ENCODE data around the gene SLC31A1. TPM values are rescaled to one million over a fixed set of nuclear protein-coding genes. Genes with fewer than 3 reads are reported as not detected.
A peak's percentile ranks its signal among the peaks of the same experiment; 100 is the strongest.
"Not testable (repeated sequence)": the region's sequence is repeated elsewhere in the genome, so short reads cannot be mapped to it uniquely, and the experiment has no call there.

Gene SLC31A1
- polyA plus RNA-seq, 3 donors: 6.4 to 13.7 (median 8.0) TPM

DNA sequence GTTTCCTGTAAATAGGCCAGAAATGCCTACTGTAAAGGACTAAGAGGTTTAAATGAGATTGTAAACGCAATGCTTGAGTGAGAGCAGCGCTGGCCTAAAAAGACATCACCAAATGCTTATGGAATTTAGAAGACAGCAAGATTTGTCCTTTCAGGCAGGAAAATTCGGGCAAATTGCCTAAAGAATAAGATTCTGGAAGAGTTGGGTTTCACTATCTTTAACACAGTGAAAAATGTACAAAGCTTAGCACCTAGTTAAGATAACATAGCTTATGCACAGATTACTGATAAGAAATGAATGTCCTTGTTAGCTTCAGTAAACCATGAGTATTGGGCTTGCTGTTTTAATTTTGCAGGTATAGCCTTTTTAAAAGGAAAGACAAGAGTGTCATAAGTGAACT, 4.9 kb upstream of the SLC31A1 start:
- no peak overlapping the region for H3K27ac ChIP-seq (ENCODE audit: low read depth, low read length)
- WGBS, 3 donors: 68 to 88% (median 87%) methylated on average over 3 of the region's 3 CpGs

DNA sequence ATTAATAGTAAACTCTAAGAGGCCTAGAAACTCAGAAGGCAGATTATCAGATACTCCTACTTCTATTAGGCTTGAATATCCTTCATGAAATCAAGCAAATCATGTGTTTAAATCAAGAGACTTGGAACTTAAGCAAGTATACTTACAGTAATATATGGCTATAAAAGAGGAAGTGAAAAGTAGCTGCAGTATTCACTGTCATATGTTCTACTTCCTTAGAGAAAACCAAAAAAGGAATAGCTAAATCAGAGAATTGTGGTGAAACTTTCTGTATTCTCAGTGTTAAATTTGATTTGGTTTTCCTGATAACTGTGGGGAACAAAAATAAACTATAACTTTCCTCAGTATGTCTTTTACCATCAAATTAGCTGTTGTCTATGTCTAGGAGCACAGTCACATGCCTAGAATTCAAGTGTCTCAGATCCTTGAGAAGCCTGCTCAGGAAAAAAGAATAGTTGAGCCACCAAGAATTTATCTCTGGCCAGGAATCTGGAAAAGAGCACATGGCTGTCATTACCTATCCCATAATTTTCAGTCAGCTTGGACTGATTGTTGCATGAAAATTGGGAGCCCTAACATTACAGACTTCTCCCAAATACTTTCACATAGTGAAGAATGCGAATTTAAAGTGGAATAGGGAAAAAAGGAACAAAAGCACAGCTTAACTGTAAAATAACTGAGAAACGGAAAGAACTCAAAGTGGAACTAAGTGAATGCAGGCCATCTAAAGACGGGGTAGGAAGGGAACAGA, 2.0 kb upstream of the SLC31A1 start:
- WGBS, 3 donors: 52 to 74% (median 57%) methylated on average over 3 of the region's 3 CpGs
- H3K27ac ChIP-seq (ENCODE audit: low read depth, low read length): no peak overlapping the region

DNA sequence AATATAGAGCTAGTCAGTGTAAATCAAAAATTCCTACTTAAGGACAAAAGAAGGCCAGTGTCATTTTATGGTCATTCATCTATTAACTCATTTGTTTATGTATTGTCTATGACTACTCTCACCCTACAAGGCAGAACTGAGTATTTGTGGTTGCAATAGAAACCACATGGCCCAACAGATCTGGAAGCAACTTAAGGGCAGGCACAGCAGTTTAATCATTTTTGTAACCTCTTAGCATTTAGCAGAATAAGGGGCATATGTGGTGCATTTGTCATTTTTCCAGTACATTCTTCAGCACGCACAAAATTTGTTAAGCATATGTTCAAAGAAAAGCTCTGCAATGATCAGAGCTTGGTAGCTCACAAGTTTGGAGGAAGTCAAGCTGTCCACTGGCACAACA, 1.4 kb upstream of the SLC31A1 start:
- H3K27ac ChIP-seq (ENCODE audit: low read depth, low read length): no peak overlapping the region
- WGBS, 3 donors: 30 to 54% (median 42%) methylated on average over 1 of the region's 1 CpG

DNA sequence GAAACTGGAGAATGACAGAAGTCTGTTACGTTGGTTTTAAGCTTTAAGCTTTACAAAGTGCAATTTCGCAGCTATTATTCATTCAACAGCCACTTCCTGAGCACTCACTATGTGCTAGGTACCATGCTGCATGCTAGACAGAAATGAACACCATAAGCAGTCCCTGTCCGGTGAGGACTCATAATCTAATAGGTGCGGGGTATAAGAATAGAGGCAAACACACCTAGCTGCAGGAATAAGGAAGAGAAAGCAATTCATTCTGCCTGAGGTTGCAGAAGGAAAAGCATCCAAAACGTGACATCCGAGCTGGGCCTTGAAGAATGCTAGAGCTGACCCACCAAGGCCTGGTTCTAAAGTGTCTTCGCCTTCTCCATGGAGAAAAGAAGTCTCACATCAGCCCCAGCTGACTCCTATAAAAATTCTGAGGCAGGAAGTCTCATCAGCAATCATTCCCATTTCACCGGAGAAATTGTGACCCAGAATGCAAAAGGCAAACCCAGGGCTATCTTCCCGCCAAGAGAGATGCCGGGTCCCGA, 809 bp upstream of the SLC31A1 start:
- WGBS, 3 donors: 5 to 10% (median 5%) methylated on average over 11 of the region's 11 CpGs

DNA sequence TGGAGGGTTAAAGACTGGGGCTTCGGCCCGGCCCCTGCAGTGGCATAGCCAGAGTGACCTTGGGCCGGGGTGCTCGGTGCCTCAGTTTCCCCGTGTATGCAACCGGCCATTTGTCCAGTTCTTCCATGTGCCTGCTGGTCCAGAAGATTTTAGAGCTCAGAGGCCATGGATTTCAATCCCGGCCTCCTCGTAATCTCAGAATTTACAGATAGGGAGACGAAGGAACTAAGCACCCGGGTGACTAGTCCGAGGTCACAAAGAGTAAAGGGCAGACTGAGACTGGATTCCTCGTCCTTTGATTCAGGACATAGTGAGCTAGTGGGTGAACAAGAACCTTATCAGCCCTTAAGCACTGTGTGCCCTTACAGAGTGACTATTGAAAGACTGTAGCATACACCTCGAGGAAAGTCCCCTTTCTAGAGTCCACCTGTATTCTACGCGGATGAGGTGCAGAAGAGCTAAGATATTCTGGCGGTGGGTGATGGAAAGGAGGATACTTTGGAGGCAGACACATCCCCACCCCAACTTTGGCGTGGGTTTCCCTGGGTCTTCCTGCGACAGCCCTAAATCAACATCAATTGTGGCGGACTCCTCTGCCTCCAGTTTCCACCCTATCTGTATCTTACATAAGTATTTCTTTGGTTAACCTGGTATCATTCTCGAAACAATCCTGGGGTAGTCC, 597 bp downstream of the SLC31A1 start:
- no peak overlapping the region for H3K27ac ChIP-seq (ENCODE audit: low read depth, low read length)
- 4 to 17% (median 13%) methylated on average over 20 of the region's 20 CpGs for WGBS, 3 donors

More for the DNA sequence above, 809 bp upstream of the SLC31A1 start:
- H3K27ac ChIP-seq (ENCODE audit: low read depth, low read length): peak overlapping the region; percentile 78

DNA sequence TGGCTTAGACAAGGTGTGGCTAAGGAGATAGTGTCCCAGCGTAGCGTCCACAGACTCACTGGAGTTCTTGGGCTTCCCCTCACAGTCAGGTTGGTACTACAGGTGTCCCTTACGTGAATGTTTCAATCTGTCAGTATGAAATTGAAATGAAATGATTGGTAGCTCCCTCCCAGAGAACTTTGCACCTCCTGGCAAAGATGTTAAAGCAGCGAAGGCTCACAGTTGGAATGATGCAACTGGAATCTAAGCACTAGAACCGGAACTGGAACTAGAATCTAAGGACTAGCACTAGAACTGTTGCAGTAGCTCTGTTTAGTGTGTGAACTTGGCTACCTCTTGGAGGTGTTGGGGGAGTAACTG, 1.1 kb downstream of the SLC31A1 start:
- WGBS, 3 donors: 17 to 67% (median 47%) methylated on average over 5 of the region's 5 CpGs
- H3K27ac ChIP-seq (ENCODE audit: low read depth, low read length): no peak overlapping the region

DNA sequence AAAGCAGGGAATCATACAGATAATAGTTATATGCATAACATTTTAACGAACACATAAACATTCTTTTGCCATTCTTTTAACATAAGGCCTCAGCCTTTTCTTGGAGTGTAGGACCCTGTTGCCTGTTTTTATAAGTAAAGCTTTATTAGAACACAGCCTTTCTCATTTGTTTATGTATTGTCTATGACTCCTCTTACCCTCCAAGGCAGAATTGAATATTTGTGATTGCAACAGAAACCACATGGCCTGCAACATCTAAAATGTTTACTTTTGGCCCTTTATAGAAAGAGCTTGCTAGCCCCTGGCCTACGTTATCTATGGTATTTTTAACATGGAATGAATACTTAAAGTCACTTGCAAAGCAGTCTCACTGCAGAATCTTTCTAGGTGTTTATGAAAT, 2.6 kb downstream of the SLC31A1 start:
- WGBS, 3 donors: 88 to 97% (median 93%) methylated on average over 2 of the region's 2 CpGs
- H3K27ac ChIP-seq (ENCODE audit: low read depth, low read length): no peak overlapping the region

DNA sequence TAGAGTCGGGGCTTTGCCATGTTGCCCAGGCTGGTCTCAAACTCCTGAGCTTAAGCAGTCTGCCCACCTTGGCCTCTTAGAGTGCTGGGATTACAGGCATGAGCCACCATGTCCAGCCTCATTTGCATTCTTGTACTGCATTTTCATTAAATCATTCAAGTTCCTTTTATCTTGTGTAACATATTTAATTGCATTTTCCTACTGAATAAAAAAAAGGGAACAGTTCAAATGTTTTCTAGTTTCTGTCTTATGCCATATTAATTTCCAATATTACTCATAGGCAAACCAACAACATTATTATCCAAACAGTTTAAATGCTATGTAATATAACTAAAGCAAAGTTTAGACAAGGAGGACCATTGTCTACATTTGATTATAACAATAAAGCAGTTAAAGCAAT, 6.1 kb downstream of the SLC31A1 start:
- no peak overlapping the region for H3K27ac ChIP-seq (ENCODE audit: low read depth, low read length)
- WGBS, 3 donors: 0 to 85% (median 48%) methylated on average over 1 of the region's 1 CpG

DNA sequence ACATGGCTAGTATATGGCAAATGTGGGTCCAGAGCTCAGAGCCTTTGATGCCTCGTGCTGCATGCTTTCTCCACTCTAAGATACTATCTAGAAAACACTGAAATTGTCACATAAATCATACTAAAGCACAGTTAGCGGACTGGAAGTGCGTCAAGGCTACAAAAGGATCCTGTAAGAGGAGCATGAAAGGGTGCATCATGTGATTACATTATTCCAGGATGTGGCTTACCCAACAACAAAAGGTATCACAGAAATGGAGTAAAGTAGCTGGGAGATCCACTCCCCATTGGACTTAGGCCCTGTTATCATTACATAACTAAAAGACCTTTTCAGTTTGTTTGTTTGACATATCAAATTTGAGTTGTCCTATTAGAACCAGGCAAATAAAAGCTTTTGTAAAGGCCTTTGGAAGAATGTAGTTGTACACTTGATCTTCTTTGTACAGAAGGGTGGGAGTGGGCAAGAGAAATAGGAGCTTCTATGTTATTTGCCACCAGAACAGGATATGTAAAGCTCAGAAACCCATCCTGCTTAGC, 6.9 kb downstream of the SLC31A1 start:
- 60 to 71% (median 68%) methylated on average over 3 of the region's 3 CpGs for WGBS, 3 donors
- no peak overlapping the region for H3K27ac ChIP-seq (ENCODE audit: low read depth, low read length)

DNA sequence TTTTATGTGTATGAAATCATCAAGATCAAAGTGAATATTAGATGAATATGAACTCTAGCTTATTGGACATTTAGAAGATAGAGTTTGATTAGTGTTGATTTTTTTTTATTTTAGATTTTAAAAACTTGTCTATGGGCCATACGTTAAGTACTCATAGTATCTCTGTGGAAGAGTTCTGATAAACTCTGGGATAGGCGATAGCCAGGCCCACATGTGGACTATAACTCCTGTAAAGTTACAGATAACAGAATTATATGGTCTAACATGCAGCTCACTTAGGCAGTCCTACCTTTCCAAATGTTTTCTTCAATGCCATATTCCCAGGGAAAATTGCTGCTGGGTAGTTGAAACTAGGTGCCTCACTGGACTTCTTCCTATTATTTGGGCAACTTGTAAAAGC, 10.4 kb downstream of the SLC31A1 start:
- 92 to 97% (median 96%) methylated on average over 2 of the region's 2 CpGs for WGBS, 3 donors
- H3K27ac ChIP-seq (ENCODE audit: low read depth, low read length): no peak overlapping the region

DNA sequence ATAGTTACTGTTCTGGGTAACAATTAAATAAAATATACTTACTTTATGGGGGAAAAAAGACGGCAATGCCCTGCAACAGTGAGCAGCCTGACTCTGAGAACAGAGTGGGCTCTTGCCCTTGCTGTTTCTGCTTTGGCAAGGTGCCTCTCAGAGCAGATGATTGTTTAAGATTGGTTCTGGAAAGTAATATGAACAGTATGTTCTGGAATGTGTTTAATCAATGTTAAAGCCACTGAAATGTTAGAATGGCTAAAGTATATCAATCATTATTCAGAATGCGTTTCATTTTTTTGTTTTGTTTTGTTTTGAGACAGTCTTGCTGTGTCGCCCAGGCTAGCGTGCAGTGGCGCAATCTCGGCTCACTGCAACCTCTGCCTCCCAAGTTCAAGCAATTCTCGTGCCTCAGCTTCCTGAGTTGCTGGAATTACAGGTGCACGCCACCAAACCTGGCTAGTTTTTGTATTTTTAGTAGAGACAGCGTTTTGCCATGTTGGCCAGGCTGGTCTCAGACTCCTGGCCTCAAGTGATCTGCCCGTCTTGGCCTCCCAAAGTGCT, 14.4 kb downstream of the SLC31A1 start:
- H3K27ac ChIP-seq (ENCODE audit: low read depth, low read length): not testable (repeated sequence)
- WGBS, 3 donors: 69 to 80% (median 71%) methylated on average over 10 of the region's 10 CpGs

DNA sequence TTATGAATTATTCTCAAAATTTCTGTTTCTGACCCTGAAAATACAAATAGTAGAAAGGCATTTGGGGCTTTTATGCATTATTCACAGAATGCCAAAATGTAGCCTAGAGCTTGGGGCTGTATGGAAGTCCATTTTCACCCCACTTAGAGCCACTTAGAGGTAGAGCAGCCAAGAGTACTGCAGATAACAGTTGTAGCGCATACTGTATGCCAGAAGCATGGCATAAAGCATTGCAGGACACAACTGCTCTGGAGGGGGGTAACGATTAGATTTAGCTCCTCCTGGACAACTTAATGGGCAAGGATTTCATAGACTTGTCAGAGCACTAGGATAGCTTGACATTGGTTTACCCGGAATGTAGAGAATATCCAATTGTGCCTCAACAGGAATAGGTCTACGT, 15.7 kb downstream of the SLC31A1 start:
- H3K27ac ChIP-seq (ENCODE audit: low read depth, low read length): no peak overlapping the region
- WGBS, 3 donors: 91 to 95% (median 91%) methylated on average over 4 of the region's 4 CpGs

DNA sequence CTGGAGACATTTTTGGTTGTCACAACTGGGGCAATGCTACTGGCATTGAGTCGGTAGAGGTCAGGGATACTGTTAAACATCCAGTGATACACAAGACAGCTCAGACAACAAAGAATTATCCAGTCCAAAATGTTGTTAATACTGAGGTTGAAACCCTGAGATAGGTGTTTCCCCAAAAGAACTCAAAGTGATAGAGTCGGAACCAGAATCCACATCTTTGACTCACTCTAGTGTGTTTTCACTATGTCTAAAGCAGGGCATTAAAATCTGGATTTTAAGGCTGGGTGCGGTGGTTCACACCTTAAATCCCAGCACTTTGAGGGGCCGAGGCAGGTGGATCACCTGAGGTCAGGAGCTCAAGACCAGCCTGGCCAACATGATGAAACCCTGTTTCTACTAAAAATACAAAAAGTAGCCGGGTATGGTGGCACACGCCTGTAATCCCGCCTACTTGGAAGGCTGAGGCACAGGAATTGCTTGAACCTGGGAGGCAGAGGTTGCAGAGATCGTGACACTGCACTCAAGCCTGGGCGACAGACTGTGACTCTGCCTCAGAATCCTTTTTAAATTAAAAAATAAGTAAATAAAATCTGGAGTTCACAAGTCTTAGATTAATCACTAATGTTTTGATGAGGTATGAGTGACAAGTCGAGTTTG, 17.0 kb downstream of the SLC31A1 start:
- H3K27ac ChIP-seq (ENCODE audit: low read depth, low read length): no peak overlapping the region
- 86 to 93% (median 88%) methylated on average over 10 of the region's 10 CpGs for WGBS, 3 donors

DNA sequence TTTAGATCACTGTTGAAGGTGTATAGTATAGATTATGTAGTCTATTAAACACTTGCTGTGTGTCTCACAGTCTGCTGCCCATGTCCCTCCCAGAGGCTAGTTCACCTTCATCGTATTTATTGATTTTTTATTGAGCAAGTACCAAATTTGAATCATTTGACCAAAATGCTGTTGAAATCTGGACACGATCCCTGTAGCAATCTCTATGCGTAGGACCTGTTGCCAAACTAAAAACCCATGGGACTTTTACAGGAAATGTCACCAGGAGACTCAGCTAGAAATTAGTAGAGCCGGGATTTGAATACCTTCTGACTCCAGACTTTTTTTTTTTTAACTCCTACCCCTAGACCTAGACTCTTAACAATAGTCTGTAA, 17.5 kb downstream of the SLC31A1 start:
- 27 to 43% (median 30%) methylated on average over 4 of the region's 4 CpGs for WGBS, 3 donors

DNA sequence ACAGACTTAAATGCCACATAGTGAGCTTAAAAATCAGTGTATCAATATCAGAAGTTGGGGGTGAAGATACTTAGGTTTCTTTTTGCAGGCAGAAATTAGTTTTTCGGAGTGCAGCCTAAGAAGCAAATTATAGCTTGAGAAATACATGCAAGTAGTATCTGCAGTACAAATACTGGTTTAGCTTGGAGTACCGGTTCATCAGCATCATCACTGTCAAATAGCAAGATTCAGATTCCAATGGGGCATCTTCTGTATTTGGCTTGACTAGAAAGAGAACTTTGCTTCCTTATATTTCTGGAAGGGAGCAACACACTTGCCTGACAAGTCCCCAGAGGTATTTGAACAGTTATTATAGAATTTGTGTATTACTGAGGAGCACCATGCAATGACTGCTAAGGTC, 19.8 kb downstream of the SLC31A1 start:
- 94 to 96% (median 96%) methylated on average over 2 of the region's 2 CpGs for WGBS, 3 donors
- no peak overlapping the region for H3K27ac ChIP-seq (ENCODE audit: low read depth, low read length)

More for the DNA sequence above, 17.5 kb downstream of the SLC31A1 start:
- H3K27ac ChIP-seq (ENCODE audit: low read depth, low read length): no peak overlapping the region

DNA sequence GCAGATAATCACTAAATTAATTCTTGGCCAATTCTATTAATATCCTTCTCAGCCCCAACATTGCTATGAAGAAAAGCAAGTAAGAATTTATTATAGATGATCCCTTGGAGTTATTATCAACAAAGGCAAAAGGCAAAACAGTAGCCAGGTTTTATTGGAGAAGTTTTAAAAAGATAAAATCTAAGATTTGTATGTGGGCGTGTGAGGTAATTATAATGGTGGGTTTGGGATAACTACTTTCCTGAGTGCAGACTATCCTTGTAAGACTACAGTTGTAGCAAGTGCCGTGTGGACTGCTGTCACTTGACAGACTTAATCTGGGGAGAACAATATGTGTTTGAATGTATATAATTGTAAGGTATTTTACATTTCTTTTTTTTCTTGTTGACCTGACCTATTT, 23.2 kb downstream of the SLC31A1 start:
- WGBS, 3 donors: 88 to 90% (median 90%) methylated on average over 2 of the region's 2 CpGs
- H3K27ac ChIP-seq (ENCODE audit: low read depth, low read length): no peak overlapping the region

DNA sequence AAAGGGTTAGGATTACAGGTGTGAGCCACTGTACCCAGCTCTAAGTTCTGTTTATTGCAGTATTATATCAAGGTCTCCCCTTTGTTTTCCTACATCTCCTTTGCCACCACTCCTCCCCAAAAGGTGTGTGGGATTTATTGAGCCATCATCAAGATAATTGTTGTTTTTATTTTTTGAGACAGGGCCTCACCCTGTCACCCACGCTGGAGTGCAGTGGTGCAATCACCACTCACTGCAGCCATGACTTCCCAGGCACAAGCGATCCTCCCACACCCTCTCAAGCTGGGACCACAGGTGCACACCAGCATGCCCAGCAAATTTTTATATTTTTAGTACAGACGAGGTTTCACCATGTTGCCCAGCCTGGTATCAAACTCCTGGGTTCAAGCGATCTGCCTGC, 24.6 kb downstream of the SLC31A1 start:
- WGBS, 3 donors: 84 to 90% (median 86%) methylated on average over 4 of the region's 4 CpGs

DNA sequence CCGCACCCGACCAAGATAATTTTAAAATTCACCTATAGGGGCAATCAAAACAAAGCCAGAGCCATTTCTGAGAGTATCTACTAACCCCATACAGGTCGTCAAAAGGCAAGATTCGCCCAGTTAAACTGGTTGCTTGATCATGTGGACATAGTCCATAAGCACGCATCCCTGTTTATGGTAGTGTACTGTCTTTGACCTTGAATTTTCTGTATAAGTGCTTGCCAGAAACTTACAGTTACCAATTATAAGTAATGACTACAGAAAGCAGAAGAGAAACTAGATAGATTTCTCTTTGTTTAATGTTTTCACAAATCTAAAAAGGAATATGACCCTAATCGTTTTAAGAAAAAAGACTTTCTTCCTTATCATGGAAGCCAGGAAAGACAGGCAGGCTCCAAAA, 25.6 kb downstream of the SLC31A1 start:
- WGBS, 3 donors: 86 to 90% (median 89%) methylated on average over 6 of the region's 6 CpGs
- H3K27ac ChIP-seq (ENCODE audit: low read depth, low read length): no peak overlapping the region

More for the DNA sequence above, 24.6 kb downstream of the SLC31A1 start:
- H3K27ac ChIP-seq (ENCODE audit: low read depth, low read length): no peak overlapping the region

DNA sequence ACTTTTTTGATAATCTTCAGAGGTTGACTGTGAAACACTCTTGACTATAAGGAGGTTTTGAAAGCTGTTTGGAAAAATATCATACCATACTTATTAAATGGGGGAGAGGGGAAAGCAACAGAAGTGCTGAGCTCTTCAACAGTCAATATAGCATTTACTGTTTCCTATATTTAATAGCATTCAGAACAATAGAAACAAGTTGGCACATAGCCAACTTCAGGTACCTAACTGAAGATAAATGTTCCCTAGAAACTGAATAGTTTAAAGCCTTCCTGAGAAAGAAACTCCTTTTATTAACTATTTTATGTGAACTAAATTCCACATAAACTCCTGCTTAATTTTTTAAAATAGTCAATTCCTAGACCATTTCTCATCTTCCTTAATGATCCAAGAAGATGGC, 26.3 kb downstream of the SLC31A1 start:
- no peak overlapping the region for H3K27ac ChIP-seq (ENCODE audit: low read depth, low read length)
